GM19372 (cell line): ENCODE results near the gene GP2.

ENCODE experiments used
- ATAC-seq: cut with Tn5 transposase; IDR thresholded peaks from one replicate; pipeline ENCODE4 v1.9.1; 2021; ENCODE audit warnings: mild to moderate bottlenecking, low read depth, moderate library complexity; ENCODE audit not compliant: unreplicated experiment

GP2 gene

GRCh38 chr16:20308266-20308665 lies 19.0 kb downstream of the GP2 start:
- ATAC-seq: no peak

GRCh38 chr16:20307791-20308190 lies 19.5 kb downstream of the GP2 start:
- ATAC-seq: no peak

GRCh38 chr16:20307240-20307671 lies 20.1 kb downstream of the GP2 start:
- ATAC-seq: no peak

GRCh38 chr16:20306401-20306800 lies 20.9 kb downstream of the GP2 start:
- ATAC-seq: no peak

- ATAC-seq: no peak
These were observed 24.3 kb downstream of the GP2 start for GRCh38 chr16:20303012-20303411.

- no peak for ATAC-seq
These were observed 24.9 kb downstream of the GP2 start for GRCh38 chr16:20302389-20302788.

- ATAC-seq: no peak
These were observed 25.5 kb downstream of the GP2 start for GRCh38 chr16:20301840-20302239.

GRCh38 chr16:20300312-20301097 lies 26.8 kb downstream of the GP2 start:
- no peak for ATAC-seq

GRCh38 chr16:20298452-20298851 lies 28.9 kb downstream of the GP2 start:
- no peak for ATAC-seq

GRCh38 chr16:20291208-20292206 lies 35.8 kb downstream of the GP2 start:
- no peak for ATAC-seq

- ATAC-seq: no peak
These were observed 37.7 kb downstream of the GP2 start for GRCh38 chr16:20289571-20289970.

- no peak for ATAC-seq
These were observed 41.3 kb downstream of the GP2 start for GRCh38 chr16:20285993-20286499.

- ATAC-seq: no peak
These were observed 47.1 kb downstream of the GP2 start for GRCh38 chr16:20280259-20280658.

- no peak for ATAC-seq
These were observed 55.4 kb downstream of the GP2 start for GRCh38 chr16:20271893-20272292.

GRCh38 chr16:20268409-20268808 lies 58.9 kb downstream of the GP2 start:
- ATAC-seq: no peak

GRCh38 chr16:20265019-20265418 lies 62.3 kb downstream of the GP2 start:
- no peak for ATAC-seq

- no peak for ATAC-seq
These were observed 64.0 kb downstream of the GP2 start for GRCh38 chr16:20263138-20263855.

GRCh38 chr16:20262248-20262647 lies 65.1 kb downstream of the GP2 start:
- no peak for ATAC-seq

GRCh38 chr16:20260215-20261009 lies 66.9 kb downstream of the GP2 start:
- ATAC-seq: no peak
